WERI-Rb-1 (cell line): ENCODE data around the gene APP.
"Not testable (repeated sequence)": the region's sequence is repeated elsewhere in the genome, so short reads cannot be mapped to it uniquely, and the experiment has no call there.

ENCODE experiments used
- DNase-seq: peaks from one replicate; pipeline ENCODE4 v3.0.0-alpha.2; 2020
- H3K27ac ChIP-seq: fragments of 250-450 bp; sonication (Bioruptor Pico); 2 replicates; pipeline ENCODE4 v1.5.1; 2020; ENCODE audit warnings: mild to moderate bottlenecking, moderate library complexity
- H3K27me3 ChIP-seq: fragments of 250-450 bp; sonication (Bioruptor Pico); 2 replicates; pipeline ENCODE4 v1.5.1; 2021; ENCODE audit warnings: mild to moderate bottlenecking, low read depth, moderate library complexity; ENCODE audit not compliant: insufficient read depth, severe bottlenecking
- H3K36me3 ChIP-seq: fragments of 250-450 bp; sonication (Bioruptor Pico); 2 replicates; pipeline ENCODE4 v1.5.1; 2020; ENCODE audit warnings: mild to moderate bottlenecking, moderate library complexity
- H3K4me3 ChIP-seq: 2 replicates; pipeline ENCODE4 v1.5.1; 2011; ENCODE audit warnings: low read depth, mild to moderate bottlenecking, control low read depth, low read length
- H3K9me3 ChIP-seq: fragments of 250-450 bp; sonication (Bioruptor Pico); 2 replicates; pipeline ENCODE4 v1.5.1; 2021; ENCODE audit warnings: mild to moderate bottlenecking, moderate library complexity; ENCODE audit not compliant: severe bottlenecking
- CTCF ChIP-seq: IDR thresholded peaks from 2 replicates; pipeline ENCODE4 v1.5.1; 2011; ENCODE audit warnings: low read depth, mild to moderate bottlenecking, control low read depth, inconsistent platforms, low read length

Gene APP

GRCh38 chr21:25925936-25926335 is 244.6 kb downstream of the APP start:
- TF ChIP-seq CTCF, result no peak
- Histone ChIP-seq H3K27ac (no peak overlapping the region), H3K4me3 (no peak overlapping the region), H3K9me3 (no peaks in the 10 kb centered on the region), H3K27me3 (no peaks in the 10 kb centered on the region), H3K36me3 (peaks cover 27% of the 10 kb centered on the region)
- DNase-seq, result no peak

GRCh38 chr21:25925064-25925800 is 245.3 kb downstream of the APP start:
- Histone ChIP-seq H3K36me3 (peaks cover 23% of the 10 kb centered on the region), H3K4me3 (no peak overlapping the region), H3K27me3 (no peaks in the 10 kb centered on the region), H3K9me3 (no peaks in the 10 kb centered on the region), H3K27ac (no peak overlapping the region)
- no peak for DNase-seq
- no peak for TF ChIP-seq CTCF

GRCh38 chr21:25918152-25918551 is 252.4 kb downstream of the APP start:
- not testable (repeated sequence) for H3K9me3 ChIP-seq, H3K27me3 ChIP-seq, DNase-seq, H3K4me3 ChIP-seq, H3K36me3 ChIP-seq, H3K27ac ChIP-seq

GRCh38 chr21:25916226-25916625 is 254.3 kb downstream of the APP start:
- no peaks in the 10 kb centered on the region for H3K27me3 ChIP-seq
- H3K36me3 ChIP-seq, result peaks cover 11% of the 10 kb centered on the region
- H3K4me3 ChIP-seq, result no peak overlapping the region
- H3K27ac ChIP-seq, result no peak overlapping the region
- DNase-seq, result no peak
- no peak for TF ChIP-seq CTCF
- no peaks in the 10 kb centered on the region for H3K9me3 ChIP-seq

- H3K36me3 ChIP-seq, result peaks cover 29% of the 10 kb centered on the region
- no peaks in the 10 kb centered on the region for H3K9me3 ChIP-seq
- DNase-seq, result no peak
- no peak overlapping the region for H3K27ac ChIP-seq
- no peak for TF ChIP-seq CTCF
- no peaks in the 10 kb centered on the region for H3K27me3 ChIP-seq
- H3K4me3 ChIP-seq, result no peak overlapping the region
Observed at GRCh38 chr21:25913479-25913878, 257.1 kb downstream of the APP start.

GRCh38 chr21:25912402-25912746 is 258.2 kb downstream of the APP start:
- Histone ChIP-seq H3K36me3 (peaks cover 37% of the 10 kb centered on the region), H3K9me3 (no peaks in the 10 kb centered on the region), H3K27ac (no peak overlapping the region), H3K27me3 (no peaks in the 10 kb centered on the region), H3K4me3 (no peak overlapping the region)
- TF ChIP-seq CTCF, result no peak
- no peak for DNase-seq
